Right ventricle myocardium inferior (tissue), 1 donor: ENCODE data around the gene LUZP2. TPM values are rescaled to one million over a fixed set of nuclear protein-coding genes. Genes with fewer than 3 reads are reported as not detected.
A peak's percentile ranks its signal among the peaks of the same experiment; 100 is the strongest.
"Not testable (repeated sequence)": the region's sequence is repeated elsewhere in the genome, so short reads cannot be mapped to it uniquely, and the experiment has no call there.

ENCODE experiments used
- ATAC-seq: fragments of 200-7000 bp; cut with Tn5 transposase; one replicate; pipeline ENCODE4 v1.9.1; 2020; ENCODE audit warnings: mild to moderate bottlenecking, moderate library complexity
- DNase-seq: peaks from one replicate; pipeline ENCODE4 v3.0.0; 2021; ENCODE audit errors: missing footprints
- intact Hi-C: fragments of 100-400 bp; cut with DNase I; formaldehyde crosslinking; loops from one replicate; pipeline ENCODE4 v1.11.0; 2022
- total RNA-seq: library from RNA; stranded (reverse); fragmentation: NEBNext Ultra II Directional; extraction: Animal tissue kit (Norgen Biotek cat#: 25700); gene quantifications from one replicate; pipeline ENCODE4 v1.2.1, GENCODE V29; 2021
- donor health status: DM: no; HTN: yes; CAD: no; lungs with severe emphysema.

LUZP2 gene
- total RNA-seq, 1 donor from 2014 or later: not detected

DNA sequence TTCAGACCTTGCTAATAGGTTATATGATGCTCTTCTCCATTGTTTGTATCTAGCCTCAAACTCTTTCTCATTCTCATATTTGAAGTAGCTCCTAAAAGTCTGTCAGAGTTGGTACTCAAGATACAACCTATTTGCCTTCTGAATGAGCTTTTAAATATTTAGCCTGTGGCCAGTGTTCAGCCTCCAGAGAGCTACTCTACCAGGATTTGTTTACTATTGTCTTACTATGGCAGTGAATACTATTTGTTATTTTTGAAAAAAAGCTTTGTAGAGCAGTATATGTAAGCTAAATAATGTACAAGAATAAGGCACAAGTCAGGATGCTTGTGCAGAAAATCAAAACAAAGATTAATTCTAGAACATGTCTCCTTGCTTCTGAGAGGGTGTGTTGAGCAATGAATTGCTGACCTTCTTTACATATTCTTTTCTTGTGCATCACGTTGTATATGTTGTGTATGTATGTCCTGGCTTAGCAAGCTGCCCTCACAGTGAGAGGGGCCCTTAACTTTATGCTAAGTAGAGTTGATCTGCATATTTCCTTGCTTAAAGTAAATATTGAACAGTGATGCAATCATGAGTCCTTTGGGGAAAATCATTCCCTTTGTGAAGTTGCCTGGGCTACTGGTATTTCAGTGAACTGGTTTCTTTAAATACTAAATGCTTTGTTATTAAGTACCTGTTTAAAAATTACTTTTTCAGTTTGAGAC is 438.0 kb downstream of the LUZP2 start:
- ATAC-seq: no peak
- intact Hi-C loops: no loop called here
- DNase-seq: no peak

DNA sequence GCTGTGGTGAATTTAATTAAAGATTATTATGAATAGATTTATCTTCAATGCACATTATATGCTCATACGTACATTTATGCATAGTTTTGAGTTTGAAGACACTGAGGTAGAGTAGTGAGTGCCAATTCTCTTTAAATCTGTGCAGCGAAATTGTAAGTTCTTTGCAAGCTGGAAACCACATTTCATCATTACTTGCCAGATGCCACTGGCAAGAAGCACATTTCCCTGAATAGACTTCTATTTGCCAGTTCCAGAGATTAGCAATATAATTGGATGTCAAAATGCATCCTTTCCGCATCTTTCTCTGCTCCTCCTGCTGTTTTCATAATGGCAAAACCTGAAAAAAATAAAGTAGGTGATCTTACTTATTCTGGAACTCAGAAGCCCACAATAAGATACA is 448.0 kb downstream of the LUZP2 start:
- DNase-seq (no peak), ATAC-seq (no peak)
- intact Hi-C loops: no loop called here

DNA sequence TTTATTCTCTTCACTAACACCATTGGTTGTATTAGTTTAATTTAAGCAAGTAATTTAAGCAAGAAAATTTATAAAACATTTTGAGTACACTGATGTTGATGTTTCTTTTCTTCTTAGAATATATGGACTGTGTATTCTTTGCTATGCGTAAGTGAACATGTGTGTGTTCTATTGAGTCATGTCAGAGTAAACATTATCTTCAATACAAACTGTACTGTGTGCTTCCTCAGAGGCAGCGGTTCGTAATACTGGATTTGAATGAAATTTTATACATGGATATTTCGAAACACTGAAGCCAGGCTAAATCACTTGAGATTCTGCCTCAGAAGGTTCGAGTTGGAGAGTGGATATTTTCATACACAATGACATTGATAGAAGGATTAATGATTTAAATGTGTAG is 452.6 kb downstream of the LUZP2 start:
- no peak for DNase-seq
- intact Hi-C loops: no loop called here
- no peak for ATAC-seq

DNA sequence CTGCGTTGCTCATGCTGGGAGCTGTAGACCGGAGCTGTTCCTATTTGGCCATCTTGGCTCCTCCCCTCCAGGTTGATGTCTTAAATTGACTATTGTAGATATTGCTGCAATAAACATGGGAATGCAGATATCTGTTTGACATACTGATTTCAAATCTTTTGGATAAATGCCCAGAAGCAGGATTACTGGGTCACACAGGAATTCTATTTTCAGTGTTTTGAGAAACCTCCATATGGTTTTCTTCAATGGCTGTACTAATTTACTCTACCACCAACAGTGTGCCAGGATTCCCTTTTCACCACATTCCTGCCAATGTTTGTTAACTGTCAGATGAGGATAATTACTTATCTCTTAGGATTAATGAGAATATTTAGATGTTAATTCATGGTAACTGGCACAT is 467.0 kb downstream of the LUZP2 start:
- intact Hi-C loops: no loop called here
- ATAC-seq: no peak

GRCh38 chr11:24965748-24966147 is 468.9 kb downstream of the LUZP2 start:
- intact Hi-C loops: no loop called here
- DNase-seq (no peak), ATAC-seq (no peak)

More for the DNA sequence above, 467.0 kb downstream of the LUZP2 start:
- DNase-seq: no peak

- DNase-seq, ATAC-seq, intact Hi-C loops: not testable (repeated sequence)
These were observed 497.1 kb downstream of the LUZP2 start for GRCh38 chr11:24993903-24994302.

DNA sequence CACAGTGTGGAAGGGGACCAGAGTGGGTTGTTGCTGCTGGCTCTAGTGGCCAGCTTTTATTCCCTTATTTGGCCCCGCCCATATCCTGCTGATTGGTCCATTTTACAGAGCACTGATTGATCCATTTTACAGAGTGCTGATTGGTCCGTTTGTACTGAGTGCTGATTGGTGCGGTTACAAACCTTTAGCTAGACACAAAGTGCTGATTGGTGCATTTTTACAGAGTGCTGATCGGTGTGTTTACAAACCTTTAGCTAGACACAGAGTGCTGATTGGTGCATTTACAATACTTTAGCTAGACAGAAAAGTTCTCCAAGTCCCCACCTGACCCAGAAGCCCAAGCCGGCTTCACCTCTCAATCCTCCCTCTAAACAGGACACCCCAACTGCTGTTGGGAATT is 503.1 kb downstream of the LUZP2 start:
- intact Hi-C loops, DNase-seq, ATAC-seq: not testable (repeated sequence)

GRCh38 chr11:25037431-25037830 is 540.6 kb downstream of the LUZP2 start:
- ATAC-seq: no peak
- intact Hi-C loops: no loop called here

DNA sequence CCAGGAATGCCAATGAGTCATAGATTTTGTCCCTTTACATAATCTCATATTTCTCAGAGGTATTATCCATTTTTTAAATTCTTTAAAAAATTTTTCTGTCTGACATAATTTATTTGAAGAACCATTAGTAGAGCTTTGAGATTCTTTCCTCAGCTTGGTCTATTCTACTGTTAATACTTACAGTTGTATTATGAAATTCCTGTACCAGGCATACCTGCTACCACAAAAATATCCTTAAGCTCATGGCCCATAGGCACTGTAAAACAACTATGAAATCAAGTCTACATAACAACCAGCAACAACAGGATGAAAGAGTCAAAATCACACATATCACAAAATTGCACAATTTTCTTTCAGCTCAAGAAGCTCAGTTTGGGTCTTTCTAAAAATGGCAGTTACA is 541.3 kb downstream of the LUZP2 start:
- DNase-seq (no peak), ATAC-seq (no peak)
- intact Hi-C loops: no loop called here

More at GRCh38 chr11:25037431-25037830, 540.6 kb downstream of the LUZP2 start:
- no peak for DNase-seq

- intact Hi-C loops: no loop called here
- no peak for ATAC-seq
- DNase-seq: peak; percentile 9
These were observed 542.3 kb downstream of the LUZP2 start for GRCh38 chr11:25039165-25039564.

GRCh38 chr11:25048632-25049031 is 551.8 kb downstream of the LUZP2 start:
- intact Hi-C loops: no loop called here
- ATAC-seq (no peak), DNase-seq (no peak)

DNA sequence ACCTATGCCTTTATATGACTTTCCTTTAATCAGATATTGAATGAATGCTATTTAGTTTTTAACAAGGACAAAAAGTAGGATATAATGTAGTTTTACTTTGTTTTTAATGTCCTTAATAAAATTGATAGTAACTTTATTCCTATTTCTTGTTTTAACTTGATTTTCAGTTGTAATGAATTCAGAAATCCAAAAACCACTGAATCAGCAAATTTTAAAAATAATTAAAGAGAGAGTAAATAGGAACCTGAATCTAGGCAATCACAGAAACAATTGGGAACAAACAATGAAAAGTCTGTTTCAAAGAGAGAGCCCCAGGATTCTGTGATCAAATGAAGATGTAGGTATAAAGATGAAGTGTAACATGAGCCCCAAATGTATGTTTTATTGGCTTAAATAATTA is 556.0 kb downstream of the LUZP2 start:
- ATAC-seq (no peak), DNase-seq (no peak)
- intact Hi-C loops: no loop called here

- DNase-seq (no peak), ATAC-seq (no peak)
- intact Hi-C loops: no loop called here
These were observed 561.0 kb downstream of the LUZP2 start for GRCh38 chr11:25057861-25058260.

DNA sequence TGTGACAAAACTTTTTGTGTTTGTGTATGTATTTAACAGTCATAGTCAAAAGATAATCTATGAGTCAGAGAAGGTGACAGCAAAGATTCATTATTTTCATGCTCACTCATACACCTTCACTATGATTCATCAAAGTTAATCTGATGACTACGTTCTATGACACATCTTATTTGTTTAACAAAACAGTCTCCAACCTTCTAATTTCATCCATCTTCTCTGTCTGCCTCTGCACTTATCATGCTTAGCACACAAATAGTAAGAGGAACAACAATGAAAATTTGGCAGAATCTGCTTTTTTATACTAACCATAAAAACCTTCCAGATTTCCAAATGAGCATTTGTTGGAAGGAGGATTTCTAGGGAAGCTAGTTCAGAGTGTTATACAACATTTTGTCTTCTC is 568.9 kb downstream of the LUZP2 start:
- intact Hi-C loops: no loop called here
- DNase-seq (no peak), ATAC-seq (no peak)

- intact Hi-C loops: no loop called here
- no peak for DNase-seq
- no peak for ATAC-seq
These were observed 569.9 kb downstream of the LUZP2 start for GRCh38 chr11:25066706-25067105.

- intact Hi-C loops: no loop called here
- no peak for DNase-seq
- ATAC-seq: no peak
These were observed 571.6 kb downstream of the LUZP2 start for GRCh38 chr11:25068451-25068850.

GRCh38 chr11:25094085-25094802 is 597.4 kb downstream of the LUZP2 start:
- ATAC-seq: no peak
- peak; percentile 17 for DNase-seq
- intact Hi-C loops: no loop called here

DNA sequence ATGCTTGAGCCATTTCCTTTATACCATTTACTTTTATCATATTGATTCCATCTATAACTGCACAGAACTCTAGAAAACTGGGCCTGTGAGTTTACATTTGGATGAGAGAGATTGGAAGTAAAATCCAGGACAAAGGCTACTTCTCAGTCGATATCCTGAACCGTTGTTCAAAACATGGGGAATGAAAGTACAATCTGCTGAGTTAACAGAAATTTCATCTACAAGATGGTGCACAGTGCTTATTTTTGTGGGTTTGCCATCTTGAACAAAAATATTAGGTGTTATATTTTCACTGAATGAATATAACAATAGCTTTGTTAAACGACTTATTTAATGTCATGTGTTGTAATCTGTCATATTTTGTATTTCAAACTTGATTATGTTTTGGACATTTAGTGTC is 622.6 kb downstream of the LUZP2 start:
- ATAC-seq: no peak
- intact Hi-C loops: no loop called here
- no peak for DNase-seq
